ENCODE data around the gene CABS1. TPM values are rescaled to one million over a fixed set of nuclear protein-coding genes. Genes with fewer than 3 reads are reported as not detected.

The CABS1 gene
- total and polyA plus RNA-seq, 7 donors: not detected

GRCh38 chr4:70356185-70356584 lies 21.4 kb downstream of the CABS1 start:
- no peaks in the 10 kb centered on the region for H3K9me3 ChIP-seq
- no peak overlapping the region for H3K27ac ChIP-seq
- intact Hi-C loops (cut with DNase I): no loop called here
- H3K4me1 ChIP-seq: no peaks in the 10 kb centered on the region
- H3K27me3 ChIP-seq: no peaks in the 10 kb centered on the region
- 71 to 80% methylated on average over 1 of the region's 1 CpG for whole genome bisulfite sequencing, 2 donors
- no peak overlapping the region for H3K4me3 ChIP-seq
- no peak for DNase-seq
- no peaks in the 10 kb centered on the region for H3K36me3 ChIP-seq
- no peak for TF ChIP-seq POLR2AphosphoS5 (IDR thresholded peaks at IDR 0.05)
- no peak for TF ChIP-seq POLR2A (IDR thresholded peaks at IDR 0.05)
- TF ChIP-seq CTCF (IDR thresholded peaks at IDR 0.05): no peak
- no peak for TF ChIP-seq EP300 (IDR thresholded peaks at IDR 0.05)

- DNase-seq: no peak
- Histone ChIP-seq H3K27me3 (no peaks in the 10 kb centered on the region), H3K27ac (no peak overlapping the region), H3K4me3 (no peak overlapping the region), H3K9me3 (no peaks in the 10 kb centered on the region), H3K36me3 (no peaks in the 10 kb centered on the region), H3K4me1 (no peaks in the 10 kb centered on the region)
- intact Hi-C loops (cut with DNase I): no loop called here
- TF ChIP-seq POLR2AphosphoS5 (IDR thresholded peaks at IDR 0.05): no peak
- TF ChIP-seq POLR2A (IDR thresholded peaks at IDR 0.05): no peak
- TF ChIP-seq EP300 (IDR thresholded peaks at IDR 0.05): no peak
- TF ChIP-seq CTCF (IDR thresholded peaks at IDR 0.05): no peak
- 46 to 55% methylated on average over 3 of the region's 3 CpGs for WGBS, 2 donors
These were observed 24.4 kb downstream of the CABS1 start for GRCh38 chr4:70359115-70359661.

GRCh38 chr4:70360460-70360859 lies 25.7 kb downstream of the CABS1 start, which contains the start of gene SMR3A:
Gene SMR3A (plus strand): TSS chr4:70360760. CDS start chr4:70362116, 1,356 bp downstream.
- Histone ChIP-seq H3K27ac (no peak within 1 kb of the TSS), H3K4me3 (no peak within 1 kb of the TSS), H3K36me3 (no peaks in the 10 kb centered on the region), H3K9me3 (no peaks in the 10 kb centered on the region), H3K4me1 (no peaks in the 10 kb centered on the region), H3K27me3 (no peaks in the 10 kb centered on the region)
- TF ChIP-seq CTCF (IDR thresholded peaks at IDR 0.05) (no peak), EP300 (IDR thresholded peaks at IDR 0.05) (no peak), POLR2A (IDR thresholded peaks at IDR 0.05) (no peak), POLR2AphosphoS5 (IDR thresholded peaks at IDR 0.05) (no peak)
- intact Hi-C loops (cut with DNase I): no loop called here
- 67 to 89% methylated on average over 3 of the region's 3 CpGs for WGBS, 2 donors
- no peak for DNase-seq

- H3K9me3 ChIP-seq: no peaks in the 10 kb centered on the region
- H3K27ac ChIP-seq: no peak overlapping the region
- no peak for DNase-seq
- no peaks in the 10 kb centered on the region for H3K36me3 ChIP-seq
- TF ChIP-seq EP300 (IDR thresholded peaks at IDR 0.05): no peak
- no peak for TF ChIP-seq CTCF (IDR thresholded peaks at IDR 0.05)
- no peak for TF ChIP-seq POLR2A (IDR thresholded peaks at IDR 0.05)
- no peak for TF ChIP-seq POLR2AphosphoS5 (IDR thresholded peaks at IDR 0.05)
- no peaks in the 10 kb centered on the region for H3K27me3 ChIP-seq
- H3K4me1 ChIP-seq: no peaks in the 10 kb centered on the region
- 92% methylated on average over 5 of the region's 5 CpGs for WGBS, 2 donors
- H3K4me3 ChIP-seq: no peak overlapping the region
- intact Hi-C loops (cut with DNase I): no loop called here
These were observed 29.2 kb downstream of the CABS1 start for GRCh38 chr4:70364002-70364401.

GRCh38 chr4:70365479-70365878 lies 30.7 kb downstream of the CABS1 start:
- Histone ChIP-seq H3K27me3 (no peaks in the 10 kb centered on the region), H3K36me3 (no peaks in the 10 kb centered on the region), H3K4me3 (no peak overlapping the region), H3K27ac (no peak overlapping the region), H3K9me3 (no peaks in the 10 kb centered on the region), H3K4me1 (no peaks in the 10 kb centered on the region)
- TF ChIP-seq POLR2A (IDR thresholded peaks at IDR 0.05) (no peak), CTCF (IDR thresholded peaks at IDR 0.05) (no peak), POLR2AphosphoS5 (IDR thresholded peaks at IDR 0.05) (no peak), EP300 (IDR thresholded peaks at IDR 0.05) (no peak)
- WGBS, 2 donors: 39 to 75% methylated on average over 2 of the region's 2 CpGs
- intact Hi-C loops (cut with DNase I): no loop called here
- no peak for DNase-seq

Measured in sigmoid colon (tissue), 7 donors.